Natural killer cell (primary cell): Measurements from ENCODE around the gene C2CD4D. TPM values are rescaled to one million over a fixed set of nuclear protein-coding genes. Genes with fewer than 3 reads are reported as not detected.

Experiments used
- ATAC-seq, 3 donors: fragments of 150-1000 bp in 2 of 3; fragments of 200-7000 bp in 1 of 3; cut with Tn5 transposase; 1 replicate in 1 of 3; 2 replicates in 2 of 3; pipeline ENCODE4 v1.10.0; 2021; ENCODE audit warnings: mild to moderate bottlenecking in 2 of 3, moderate library complexity in 2 of 3
- DNase-seq, 2 donors: peaks; one replicate each; pipeline versions ENCODE4 v3.0.0 to v3.0.0-alpha.2; 2013 to 2021; ENCODE audit warnings: mixed read lengths in 1 of 2
- H3K27ac ChIP-seq: one replicate; pipeline ENCODE4 v1.5.1; 2013; ENCODE audit warnings: mild to moderate bottlenecking, low read length
- H3K27me3 ChIP-seq: one replicate; pipeline ENCODE4 v1.6.1; 2013; ENCODE audit warnings: low read length; ENCODE audit not compliant: control insufficient read depth, insufficient read depth
- H3K36me3 ChIP-seq: one replicate; pipeline ENCODE4 v1.6.1; 2013; ENCODE audit warnings: low read length; ENCODE audit not compliant: control insufficient read depth, insufficient read depth
- H3K4me1 ChIP-seq: one replicate; pipeline ENCODE4 v1.6.1; 2013; ENCODE audit warnings: low read length; ENCODE audit not compliant: control insufficient read depth, insufficient read depth
- H3K4me3 ChIP-seq: one replicate; pipeline ENCODE4 v1.5.1; 2013; ENCODE audit warnings: low read length
- H3K9me3 ChIP-seq: one replicate; pipeline ENCODE4 v1.6.1; 2013; ENCODE audit warnings: low read length; ENCODE audit not compliant: control insufficient read depth, insufficient read depth
- H3K27ac Mint-ChIP-seq, 2 donors: one replicate each; pipeline ENCODE4 v1.8.0; 2022; ENCODE audit warnings: mild to moderate bottlenecking in 2 of 2, mixed read lengths in 2 of 2, moderate library complexity in 1 of 2
- H3K27me3 Mint-ChIP-seq, 2 donors: one replicate each; pipeline ENCODE4 v1.8.0; 2022; ENCODE audit warnings: low read depth in 2 of 2, mixed read lengths in 2 of 2
- H3K36me3 Mint-ChIP-seq: one replicate; pipeline ENCODE4 v1.8.0; 2022; ENCODE audit warnings: mixed read lengths
- H3K4me1 Mint-ChIP-seq, 2 donors: one replicate each; pipeline ENCODE4 v1.8.0; 2022; ENCODE audit warnings: mixed read lengths in 2 of 2
- H3K4me3 Mint-ChIP-seq: one replicate; pipeline ENCODE4 v1.8.0; 2022; ENCODE audit warnings: mild to moderate bottlenecking, moderate library complexity, mixed read lengths
- H3K9me3 Mint-ChIP-seq, 2 donors: one replicate each; pipeline ENCODE4 v1.8.0; 2022; ENCODE audit warnings: mixed read lengths in 2 of 2
- CTCF ChIP-seq: fragments of 200-600 bp; IDR thresholded peaks from one replicate; pipeline ENCODE4 v1.8.0; 2022; ENCODE audit warnings: antibody characterized with exemption
- WGBS: methylation state at CpG from one replicate; pipeline ENCODE4 v1.1.7; 2013; ENCODE audit warnings: missing lambda C conversion rate; ENCODE audit not compliant: insufficient coverage; 5-methylcytosine and 5-hydroxymethylcytosine counted together
- intact Hi-C: fragments of 100-400 bp; cut with micrococcal nuclease; formaldehyde crosslinking; loops from one replicate; pipeline ENCODE4 v1.14.2; 2022
- total RNA-seq, 4 donors: library from RNA; stranded (reverse); fragments of 120-200 nt in 1 of 4; gene quantifications; one replicate each; pipeline versions ENCODE4 v1.2.3 to v1.2.4, GENCODE V29; 2013 to 2022

C2CD4D gene
- total RNA-seq, 3 donors from 2014 or later (not counting 1 experiment from before 2014, with no cell fraction given): 0.20 to 0.24 TPM; not detected in 1

- Histone ChIP-seq H3K27ac (no peak overlapping the region), H3K27me3 (no peaks in the 10 kb centered on the region), H3K4me1 (peaks cover 52% of the 10 kb centered on the region), H3K4me3 (no peak overlapping the region), H3K9me3 (no peaks in the 10 kb centered on the region), H3K36me3 (no peaks in the 10 kb centered on the region)
- no peaks in the 10 kb centered on the region for H3K36me3 Mint-ChIP-seq
- peaks cover 0 to 2% of the 10 kb centered on the region in 2 donors for H3K27me3 Mint-ChIP-seq
- H3K27ac Mint-ChIP-seq: no peak overlapping the region
- intact Hi-C loops: no loop called here
- peaks cover 32 to 36% of the 10 kb centered on the region in 2 donors for H3K4me1 Mint-ChIP-seq
- DNase-seq (no peak), ATAC-seq (no peak)
- no peaks in the 10 kb centered on the region for H3K9me3 Mint-ChIP-seq
- TF ChIP-seq CTCF: no peak
- whole genome bisulfite sequencing: 94% methylated on average over 15 of the region's 15 CpGs
- H3K4me3 Mint-ChIP-seq: no peak overlapping the region
Measured at GRCh38 chr1:151814426-151814825, 25.2 kb downstream of the C2CD4D start.

GRCh38 chr1:151813271-151813977, 26.2 kb downstream of the C2CD4D start:
- Histone ChIP-seq H3K27ac (no peak overlapping the region), H3K36me3 (no peaks in the 10 kb centered on the region), H3K4me1 (peaks cover 47% of the 10 kb centered on the region), H3K4me3 (no peak overlapping the region), H3K27me3 (no peaks in the 10 kb centered on the region), H3K9me3 (no peaks in the 10 kb centered on the region)
- 89% methylated on average over 11 of the region's 12 CpGs for WGBS
- Mint-ChIP-seq H3K27me3 (peaks cover 0 to 2% of the 10 kb centered on the region in 2 donors), H3K9me3 (no peaks in the 10 kb centered on the region), H3K4me1 (peaks cover 32 to 35% of the 10 kb centered on the region in 2 donors), H3K27ac (no peak overlapping the region), H3K4me3 (no peak overlapping the region), H3K36me3 (no peaks in the 10 kb centered on the region)
- ATAC-seq (no peak), DNase-seq (no peak)
- intact Hi-C loops: no loop called here
- TF ChIP-seq CTCF: no peak

GRCh38 chr1:151811181-151811580, 28.4 kb downstream of the C2CD4D start:
- intact Hi-C loops: no loop called here
- no peak overlapping the region for H3K4me3 ChIP-seq
- H3K36me3 ChIP-seq: no peaks in the 10 kb centered on the region
- ATAC-seq (no peak), DNase-seq (no peak)
- H3K36me3 Mint-ChIP-seq: no peaks in the 10 kb centered on the region
- H3K27me3 ChIP-seq: no peaks in the 10 kb centered on the region
- 93% methylated on average over 7 of the region's 9 CpGs for WGBS
- peaks cover 20 to 22% of the 10 kb centered on the region in 2 donors for H3K4me1 Mint-ChIP-seq
- no peak overlapping the region for H3K27ac Mint-ChIP-seq
- H3K27ac ChIP-seq: no peak overlapping the region
- peaks cover 27% of the 10 kb centered on the region for H3K4me1 ChIP-seq
- H3K27me3 Mint-ChIP-seq: peaks cover 0 to 2% of the 10 kb centered on the region in 2 donors
- H3K9me3 Mint-ChIP-seq: no peaks in the 10 kb centered on the region
- H3K4me3 Mint-ChIP-seq: no peak overlapping the region
- TF ChIP-seq CTCF: no peak
- no peaks in the 10 kb centered on the region for H3K9me3 ChIP-seq
